ENCODE results near the gene BZW2.

- TF ChIP-seq CTCF (IDR thresholded peaks at IDR 0.05; ENCODE audit: poor library complexity) (no peak), EZH2 (IDR thresholded peaks at IDR 0.05; ENCODE audit: borderline replicate concordance) (no peak), EZH2phosphoT487 (IDR thresholded peaks at IDR 0.05; ENCODE audit: low read depth, severe bottlenecking, unreplicated experiment) (no peak)
Observed at GRCh38 chr7:16660702-16661464, 14.9 kb downstream of the BZW2 start.

Measured in hepatocyte (in vitro differentiated cells).